ENCODE results near the gene TEX13C.

The TEX13C gene

GRCh38 chrX:125319646-125320521 is at the start of gene TEX13C:
Gene TEX13C (plus strand): TSS chrX:125319871. CDS start chrX:125320120, 249 bp downstream.
- no peak for TF ChIP-seq CTCF (IDR thresholded peaks at IDR 0.05)
- Histone ChIP-seq H3K4me3 (no peak within 1 kb of the TSS), H3K27ac (no peak within 1 kb of the TSS)
- no peak for DNase-seq (ENCODE audit: low spot score)

- DNase-seq (ENCODE audit: low spot score): no peak
- Histone ChIP-seq H3K4me3 (no peak overlapping the region), H3K27ac (no peak overlapping the region)
- no peak for TF ChIP-seq CTCF (IDR thresholded peaks at IDR 0.05)
Observed at GRCh38 chrX:125287282-125287681, 32.4 kb upstream of the TEX13C start.

- TF ChIP-seq CTCF (IDR thresholded peaks at IDR 0.05): no peak
- no peak overlapping the region for H3K27ac ChIP-seq
- H3K4me3 ChIP-seq: no peak overlapping the region
- DNase-seq (ENCODE audit: low spot score): no peak
Observed at GRCh38 chrX:125288343-125288742, 31.3 kb upstream of the TEX13C start.

GRCh38 chrX:125289209-125289608 is 30.5 kb upstream of the TEX13C start:
- no peak for DNase-seq (ENCODE audit: low spot score)
- Histone ChIP-seq H3K4me3 (no peak overlapping the region), H3K27ac (no peak overlapping the region)
- no peak for TF ChIP-seq CTCF (IDR thresholded peaks at IDR 0.05)

- no peak for TF ChIP-seq CTCF (IDR thresholded peaks at IDR 0.05)
- DNase-seq (ENCODE audit: low spot score): no peak
- Histone ChIP-seq H3K27ac (no peak overlapping the region), H3K4me3 (no peak overlapping the region)
Observed at GRCh38 chrX:125289920-125290319, 29.8 kb upstream of the TEX13C start.

- Histone ChIP-seq H3K27ac (no peak overlapping the region), H3K4me3 (no peak overlapping the region)
- DNase-seq (ENCODE audit: low spot score): no peak
- TF ChIP-seq CTCF (IDR thresholded peaks at IDR 0.05): no peak
Observed at GRCh38 chrX:125291124-125291523, 28.5 kb upstream of the TEX13C start.
